IMR-90 (cell line): Measurements from ENCODE around the gene KHK. TPM values are rescaled to one million over a fixed set of nuclear protein-coding genes. Genes with fewer than 3 reads are reported as not detected.

Source experiments
- ATAC-seq: fragments of 200-7000 bp; cut with Tn5 transposase; 2 replicates; pipeline ENCODE4 v1.9.1; 2020; ENCODE audit warnings: low read depth, mild to moderate bottlenecking, moderate library complexity
- BruUV-seq: library from RNA; stranded (reverse); fragments of 400-500 nt; replicated peaks from 2 replicates; lab custom pipeline; 2021; lab: Mats Ljungman, UMichigan
- CTCF ChIA-PET: fragments of 300-600 bp; formaldehyde crosslinking; extraction: SDS; loops from one replicate; lab custom pipeline; 2021; ENCODE audit warnings: antibody characterized with exemption; lab: Yijun Ruan, JAX
- POLR2A ChIA-PET: fragments of 300-600 bp; sonication (Branson Sonifier 250); formaldehyde crosslinking; loops from one replicate; lab custom pipeline; 2022; ENCODE audit warnings: antibody characterized with exemption; ENCODE audit not compliant: unreplicated experiment; lab: Charles Lee
- DNase-seq: peaks from one replicate; pipeline ENCODE4 v3.0.0; 2013
- H2AFZ ChIP-seq: replicated peaks from 2 replicates; pipeline ENCODE3; 2013; ENCODE audit warnings: low read length, mild to moderate bottlenecking; ENCODE audit not compliant: poor library complexity
- H2AK5ac ChIP-seq: 2 replicates; pipeline ENCODE4 v1.6.1; 2013; ENCODE audit warnings: low read depth, low read length, inconsistent platforms
- H2AK9ac ChIP-seq: replicated peaks from 2 replicates; pipeline ENCODE3; 2013; ENCODE audit warnings: mild to moderate bottlenecking, low read depth, low read length, moderate library complexity; ENCODE audit not compliant: poor library complexity
- H2BK120ac ChIP-seq: 2 replicates; pipeline ENCODE4 v1.6.1; 2013; ENCODE audit warnings: low read depth, low read length, inconsistent platforms
- H2BK15ac ChIP-seq: 3 replicates; pipeline ENCODE4 v1.6.1; 2013; ENCODE audit warnings: low read depth, low read length, inconsistent platforms
- H2BK20ac ChIP-seq: 2 replicates; pipeline ENCODE4 v1.6.1; 2013; ENCODE audit warnings: low read depth, mild to moderate bottlenecking, inconsistent platforms, low read length, moderate library complexity
- H2BK5ac ChIP-seq: 2 replicates; pipeline ENCODE4 v1.6.1; 2013; ENCODE audit warnings: mild to moderate bottlenecking, low read depth, low read length, inconsistent platforms; ENCODE audit not compliant: poor library complexity, severe bottlenecking
- H3K14ac ChIP-seq: replicated peaks from 2 replicates; pipeline ENCODE4 v1.6.1; 2013; ENCODE audit warnings: low read depth, low read length, inconsistent platforms
- H3K18ac ChIP-seq: 2 replicates; pipeline ENCODE4 v1.6.1; 2013; ENCODE audit warnings: low read depth, low read length, control low read depth
- H3K23ac ChIP-seq: 2 replicates; pipeline ENCODE4 v1.6.1; 2013; ENCODE audit warnings: low read depth, low read length, inconsistent platforms
- H3K27ac ChIP-seq: 2 replicates; pipeline ENCODE4 v1.5.1; 2013; ENCODE audit warnings: mild to moderate bottlenecking, control low read depth, low read length; ENCODE audit not compliant: insufficient read depth
- H3K27me3 ChIP-seq: 2 replicates; pipeline ENCODE4 v1.6.1; 2013; ENCODE audit warnings: low read length; ENCODE audit not compliant: control insufficient read depth, insufficient read depth
- H3K36me3 ChIP-seq: 2 replicates; pipeline ENCODE4 v1.6.1; 2013; ENCODE audit warnings: low read length, mixed read lengths; ENCODE audit not compliant: control insufficient read depth, insufficient read depth
- H3K4ac ChIP-seq: 2 replicates; pipeline ENCODE4 v1.6.1; 2013; ENCODE audit warnings: low read depth, low read length, inconsistent platforms
- H3K4me1 ChIP-seq: 2 replicates; pipeline ENCODE4 v1.6.1; 2013; ENCODE audit warnings: low read length, mixed read lengths; ENCODE audit not compliant: control insufficient read depth, insufficient read depth
- H3K4me2 ChIP-seq: 2 replicates; pipeline ENCODE4 v1.6.1; 2013; ENCODE audit warnings: low read depth, mild to moderate bottlenecking, control low read depth, low read length, moderate library complexity
- H3K4me3 ChIP-seq: 2 replicates; pipeline ENCODE4 v1.5.1; 2013; ENCODE audit warnings: low read depth, mild to moderate bottlenecking, control low read depth, low read length, moderate library complexity; ENCODE audit not compliant: insufficient read depth
- H3K56ac ChIP-seq: 2 replicates; pipeline ENCODE4 v1.6.1; 2013; ENCODE audit warnings: low read length, inconsistent platforms; ENCODE audit not compliant: insufficient read depth; ENCODE audit errors: extremely low read depth
- H3K79me1 ChIP-seq, 2 experiments: 2 replicates each; pipeline ENCODE4 v1.6.1; 2013; ENCODE audit warnings: low read length in 2 of 2, inconsistent platforms in 1 of 2, low read depth in 1 of 2
- H3K9ac ChIP-seq: 2 replicates; pipeline ENCODE4 v1.6.1; 2013; ENCODE audit warnings: low read depth, low read length, control low read depth
- H3K9me1 ChIP-seq: 2 replicates; pipeline ENCODE4 v1.6.1; 2013; ENCODE audit warnings: low read length, inconsistent platforms; ENCODE audit not compliant: insufficient read depth
- H3K9me3 ChIP-seq: 2 replicates; pipeline ENCODE4 v1.6.1; 2013; ENCODE audit warnings: low read length; ENCODE audit not compliant: control insufficient read depth, insufficient read depth
- H4K20me1 ChIP-seq: 2 replicates; pipeline ENCODE4 v1.6.1; 2013; ENCODE audit warnings: low read length, inconsistent platforms; ENCODE audit not compliant: insufficient read depth
- H4K5ac ChIP-seq: 2 replicates; pipeline ENCODE4 v1.6.1; 2013; ENCODE audit warnings: mild to moderate bottlenecking, low read depth, low read length, control low read depth
- H4K8ac ChIP-seq, 2 experiments: 2 replicates each; pipeline ENCODE4 v1.6.1; 2013; ENCODE audit warnings: low read depth in 2 of 2, low read length in 2 of 2, control low read depth in 1 of 2, inconsistent platforms in 1 of 2
- H4K91ac ChIP-seq: 2 replicates; pipeline ENCODE4 v1.6.1; 2013; ENCODE audit warnings: low read depth, low read length, inconsistent platforms; ENCODE audit not compliant: insufficient read depth
- BHLHE40 ChIP-seq: fragments of 150-350 bp; IDR thresholded peaks from 2 replicates; pipeline ENCODE4 v1.6.1; 2016; ENCODE audit warnings: mild to moderate bottlenecking, low read depth, low read length
- CEBPB ChIP-seq: IDR thresholded peaks from 2 replicates; pipeline ENCODE4 v1.6.1; 2012; ENCODE audit warnings: low read depth, low read length, improper control_type of control experiment
- CHD1 ChIP-seq: IDR thresholded peaks from 2 replicates; pipeline ENCODE4 v1.6.1; 2012; ENCODE audit warnings: low read depth, low read length, improper control_type of control experiment
- CTCF ChIP-seq: conservative IDR thresholded peaks from 2 replicates; pipeline ENCODE4 v1.5.1; 2012; ENCODE audit warnings: mild to moderate bottlenecking, low read depth, low read length, improper control_type of control experiment
- ELK1 ChIP-seq: fragments of 150-350 bp; IDR thresholded peaks from 2 replicates; pipeline ENCODE4 v1.6.1; 2016; ENCODE audit warnings: low read depth, mild to moderate bottlenecking, low read length, moderate library complexity, borderline replicate concordance
- FOS ChIP-seq: fragments of 150-350 bp; IDR thresholded peaks from 2 replicates; pipeline ENCODE4 v1.6.1; 2016; ENCODE audit warnings: low read depth, low read length
- MAFK ChIP-seq: IDR thresholded peaks from 2 replicates; pipeline ENCODE4 v1.6.1; 2012; ENCODE audit warnings: low read depth, low read length, improper control_type of control experiment
- MAZ ChIP-seq: IDR thresholded peaks from 2 replicates; pipeline ENCODE4 v1.6.1; 2012; ENCODE audit warnings: low read depth, mild to moderate bottlenecking, low read length, improper control_type of control experiment, moderate library complexity, borderline replicate concordance
- MXI1 ChIP-seq: IDR thresholded peaks from 2 replicates; pipeline ENCODE4 v1.6.1; 2012; ENCODE audit warnings: low read depth, mild to moderate bottlenecking, low read length, moderate library complexity, borderline replicate concordance
- POLR2A ChIP-seq: IDR thresholded peaks from 2 replicates; pipeline ENCODE4 v1.6.1; 2012; ENCODE audit warnings: mild to moderate bottlenecking, low read depth, low read length
- RAD21 ChIP-seq: IDR thresholded peaks from 2 replicates; pipeline ENCODE4 v1.6.1; 2012; ENCODE audit warnings: low read length, improper control_type of control experiment
- RCOR1 ChIP-seq: IDR thresholded peaks from 2 replicates; pipeline ENCODE4 v1.6.1; 2012; ENCODE audit warnings: mild to moderate bottlenecking, low read length, improper control_type of control experiment; ENCODE audit not compliant: insufficient replicate concordance
- SMC3 ChIP-seq: fragments of 150-350 bp; IDR thresholded peaks from 2 replicates; pipeline ENCODE4 v1.6.1; 2016; ENCODE audit warnings: low read depth, mild to moderate bottlenecking, antibody characterized with exemption, low read length, moderate library complexity
- WGBS, 2 experiments: methylation state at CpG; one replicate each; pipeline versions ENCODE4 v1.1.5 to v1.1.7; 2013; ENCODE audit warnings: missing lambda C conversion rate in 2 of 2; ENCODE audit not compliant: insufficient read length in 1 of 2; ENCODE audit errors: extremely low coverage in 2 of 2; 5-methylcytosine and 5-hydroxymethylcytosine counted together
- dilution Hi-C: fragments of 300-500 bp; cut with HindIII; formaldehyde crosslinking; loops from one replicate; pipeline ENCODE4 v1.14.3; 2018; ENCODE audit warnings: low sequenced_read_pairs; ENCODE audit not compliant: unreplicated experiment
- in situ Hi-C: fragments of 300-500 bp; cut with MboI; formaldehyde crosslinking; loops from 3 replicates; pipeline ENCODE4 v1.14.3; 2019; ENCODE audit warnings: low sequenced_read_pairs, inconsistent platforms, mixed read lengths
- intact Hi-C: fragments of 100-400 bp; cut with micrococcal nuclease; formaldehyde crosslinking; loops from 2 replicates; pipeline ENCODE4 v1.10.0; 2022
- polyA plus RNA-seq, 3 experiments: library from polyadenylated mRNA; depleted of rRNA; stranded (reverse); fragments of >200 nt; gene quantifications; 2 replicates each; pipeline ENCODE4 v1.2.3, GENCODE V29; 2012; ENCODE audit warnings: low replicate concordance in 1 of 3
- total RNA-seq: library from RNA; depleted of rRNA; stranded (reverse); fragments of >200 nt; gene quantifications from 2 replicates; pipeline ENCODE4 v1.2.3, GENCODE V29; 2012
- TF ChIP-seq, protein P1 (sequence below): fragments of 150-350 bp; IDR thresholded peaks from 2 replicates; pipeline ENCODE4 v1.6.1; 2017; ENCODE audit warnings: mild to moderate bottlenecking, antibody characterized with exemption, low read length, low read depth

The KHK gene
- total and polyA plus RNA-seq, 2 of the 4 experiments (the other 2 are of a cell fraction) = 0.72 to 0.82 TPM

DNA sequence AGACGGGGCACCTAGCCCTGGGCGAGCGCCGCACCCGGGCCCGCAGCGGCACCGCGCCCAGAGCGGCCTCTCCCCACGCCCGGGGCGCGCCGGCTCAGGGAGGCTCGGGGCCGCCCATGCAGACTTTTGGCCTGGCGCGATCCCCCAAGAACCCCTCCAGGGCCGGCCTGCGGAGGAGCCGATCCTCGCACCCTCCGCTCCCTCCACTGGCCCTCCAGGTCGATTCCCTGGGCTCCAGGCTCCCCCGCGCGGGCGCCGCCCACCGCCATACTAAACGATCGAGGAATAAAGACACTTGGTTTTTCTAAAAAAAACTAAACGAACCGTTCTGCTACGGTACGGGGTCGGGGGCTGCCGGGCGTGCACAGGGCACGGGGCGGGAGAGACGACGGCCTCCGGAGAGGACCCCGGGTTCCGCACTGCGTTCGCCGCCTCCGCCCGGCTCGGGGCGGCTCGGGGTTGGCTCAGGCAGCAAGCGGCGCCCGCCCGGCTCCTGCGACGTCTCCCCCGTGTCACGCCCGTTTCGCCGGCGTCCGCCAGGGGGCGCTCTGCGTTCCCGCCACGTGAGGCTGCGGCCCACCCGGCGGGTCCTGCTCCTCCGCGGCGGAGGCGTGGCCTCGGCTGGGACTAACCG lies 365 bp upstream of the KHK start:
- WGBS, 2 experiments = 1% methylated on average over 44 of the region's 81 CpGs; no CpG with 5 or more reads in 1 of the 2 experiments
- Histone ChIP-seq H2BK15ac (no peak overlapping the region), H3K27me3 (no peaks in the 10 kb centered on the region), H3K9ac (peak overlapping the region; percentile 65), H3K79me1 (peaks cover 0 to 27% of the 10 kb centered on the region in 2 experiments; a peak in 2 of 4 replicates), H2AK5ac (0 out of 2 replicates have a peak overlapping the region, but pooled peaks have one; percentile 51), H2BK20ac (no peak overlapping the region), H3K4me3 (peak overlapping the region; percentile 40), H4K5ac (no peak overlapping the region), H3K4me1 (peaks cover 8% of the 10 kb centered on the region), H3K9me3 (no peaks in the 10 kb centered on the region), H3K18ac (no peak overlapping the region), H3K14ac (0 out of 2 replicates have a peak overlapping the region, but pooled peaks have one; percentile 11), H3K56ac (no peak overlapping the region), H4K91ac (peak overlapping the region; percentile 48), H2AFZ (peak overlapping the region; percentile 86), H4K20me1 (peaks cover 8% of the 10 kb centered on the region), H3K4ac (peak overlapping the region; percentile 63), H3K4me2 (peak overlapping the region; percentile 59), H2BK120ac (no peak overlapping the region), H3K9me1 (no peaks in the 10 kb centered on the region; the same call in 1 of the 2 replicates), H3K23ac (no peak overlapping the region), H3K36me3 (peaks cover 22% of the 10 kb centered on the region; the same call in 1 of the 2 replicates), H2AK9ac (peak overlapping the region; percentile 91), H3K27ac (peak overlapping the region; percentile 64), H4K8ac (peak overlapping the region; percentile 53 to 76; a peak in 2 of 4 replicates), H2BK5ac (peak overlapping the region; percentile 36)
- POLR2A ChIA-PET = no interaction called here
- dilution Hi-C loops (no loop called here), in situ Hi-C loops (no loop called here), intact Hi-C loops (loop anchor here (1.0 to 5.0 kb wide), 2 partner anchors 36 to 239 kb away; partner anchors contain the start of gene DPYSL5)
- CTCF ChIA-PET = interaction anchor here (0.6 to 1.3 kb wide), 3 partner anchors 88 to 240 kb away, joined by 3 read pairs; no protein-coding TSS in a partner anchor
- DNase-seq (peak; percentile 86), ATAC-seq (peak; percentile 87)
- BruUV-seq = no TSS peak
- no peak for TF ChIP-seq CEBPB
- TF ChIP-seq ELK1 = no peak
- peak; percentile 84; the same call in 1 of the 2 replicates for TF ChIP-seq MXI1
- TF ChIP-seq BHLHE40 = peak; percentile 92
- peak; percentile 93 for TF ChIP-seq CTCF
- TF ChIP-seq POLR2A = no peak
- peak; percentile 46 for TF ChIP-seq SMC3
- TF ChIP-seq MAZ = peak; percentile 80
- TF ChIP-seq CHD1 = no peak
- peak; percentile 47 for TF ChIP-seq RCOR1
- peak; percentile 53 for TF ChIP-seq RAD21
- TF ChIP-seq, protein P1, sequence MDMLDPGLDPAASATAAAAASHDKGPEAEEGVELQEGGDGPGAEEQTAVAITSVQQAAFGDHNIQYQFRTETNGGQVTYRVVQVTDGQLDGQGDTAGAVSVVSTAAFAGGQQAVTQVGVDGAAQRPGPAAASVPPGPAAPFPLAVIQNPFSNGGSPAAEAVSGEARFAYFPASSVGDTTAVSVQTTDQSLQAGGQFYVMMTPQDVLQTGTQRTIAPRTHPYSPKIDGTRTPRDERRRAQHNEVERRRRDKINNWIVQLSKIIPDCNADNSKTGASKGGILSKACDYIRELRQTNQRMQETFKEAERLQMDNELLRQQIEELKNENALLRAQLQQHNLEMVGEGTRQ = peak; percentile 87
- TF ChIP-seq MAFK = no peak
- TF ChIP-seq FOS = no peak
